GM18870 (cell line): Measurements from ENCODE around the gene SSTR3.
"Not testable (repeated sequence)": the region's sequence is repeated elsewhere in the genome, so short reads cannot be mapped to it uniquely, and the experiment has no call there.

Experiments
- ATAC-seq: cut with Tn5 transposase; IDR thresholded peaks from one replicate; pipeline ENCODE4 v1.9.1; 2021; ENCODE audit warnings: moderate library complexity; ENCODE audit not compliant: unreplicated experiment

Gene SSTR3

GRCh38 chr22:37183432-37184379 lies 28.6 kb downstream of the SSTR3 start:
- no peak for ATAC-seq

GRCh38 chr22:37182949-37183245 lies 29.4 kb downstream of the SSTR3 start:
- no peak for ATAC-seq

GRCh38 chr22:37182101-37182948 lies 30.0 kb downstream of the SSTR3 start:
- ATAC-seq = no peak

- no peak for ATAC-seq
Measured at GRCh38 chr22:37181681-37182080, 30.6 kb downstream of the SSTR3 start.

GRCh38 chr22:37180531-37181231 lies 31.6 kb downstream of the SSTR3 start:
- ATAC-seq = no peak

- no peak for ATAC-seq
Measured at GRCh38 chr22:37179622-37180420, 32.5 kb downstream of the SSTR3 start.

- ATAC-seq = no peak
Measured at GRCh38 chr22:37179126-37179470, 33.2 kb downstream of the SSTR3 start.

GRCh38 chr22:37178350-37179125 lies 33.7 kb downstream of the SSTR3 start:
- ATAC-seq = no peak

GRCh38 chr22:37177755-37178154 lies 34.5 kb downstream of the SSTR3 start:
- no peak for ATAC-seq

GRCh38 chr22:37177221-37177620 lies 35.1 kb downstream of the SSTR3 start:
- ATAC-seq = no peak

GRCh38 chr22:37176464-37177061 lies 35.7 kb downstream of the SSTR3 start:
- ATAC-seq = no peak

GRCh38 chr22:37175414-37176281 lies 36.6 kb downstream of the SSTR3 start:
- ATAC-seq = no peak

- no peak for ATAC-seq
Measured at GRCh38 chr22:37174964-37175363, 37.3 kb downstream of the SSTR3 start.

- no peak for ATAC-seq
Measured at GRCh38 chr22:37173709-37174108, 38.6 kb downstream of the SSTR3 start.

GRCh38 chr22:37172266-37173245 lies 39.7 kb downstream of the SSTR3 start:
- ATAC-seq = no peak

- ATAC-seq = no peak
Measured at GRCh38 chr22:37171662-37172061, 40.6 kb downstream of the SSTR3 start.

GRCh38 chr22:37170689-37171405 lies 41.4 kb downstream of the SSTR3 start:
- ATAC-seq = not testable (repeated sequence)
